Measurements from ENCODE around the gene GSTA3.

The GSTA3 gene

DNA sequence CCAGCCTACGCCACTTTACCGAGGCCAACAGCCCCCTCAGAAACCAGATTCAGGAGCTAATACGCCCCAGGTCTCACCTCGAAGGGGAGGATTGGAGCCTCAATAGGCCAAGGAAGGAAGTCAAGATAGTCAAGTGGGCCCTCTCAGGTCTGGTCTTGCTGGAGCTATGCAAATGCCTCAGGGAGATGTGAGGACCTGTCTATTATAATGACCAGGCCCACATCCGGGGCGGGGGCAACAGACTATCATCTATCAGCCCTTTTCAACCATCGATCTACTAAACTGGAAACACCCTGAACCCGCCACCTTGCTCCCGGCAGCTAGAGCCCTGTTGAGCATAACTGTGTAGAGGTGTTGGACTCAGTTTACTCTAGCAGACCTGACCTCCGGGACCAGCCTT lies 12.7 kb upstream of the GSTA3 start:
- no peak for TF ChIP-seq GATA3 (IDR thresholded peaks at IDR 0.05; ENCODE audit: low read depth, low read length)

GRCh38 chr6:52921743-52922142 lies 12.2 kb upstream of the GSTA3 start:
- TF ChIP-seq GATA3 (IDR thresholded peaks at IDR 0.05; ENCODE audit: low read depth, low read length), result no peak
- no peak for TF ChIP-seq GATA2 (IDR thresholded peaks at IDR 0.05; ENCODE audit: low read depth, low read length)

GRCh38 chr6:52914516-52914915 lies 5.0 kb upstream of the GSTA3 start:
- TF ChIP-seq GATA3 (IDR thresholded peaks at IDR 0.05; ENCODE audit: low read depth, low read length), result no peak
- no peak for TF ChIP-seq GATA2 (IDR thresholded peaks at IDR 0.05; ENCODE audit: low read depth, low read length)

- no peak for TF ChIP-seq GATA2 (IDR thresholded peaks at IDR 0.05; ENCODE audit: low read depth, low read length)
- TF ChIP-seq GATA3 (IDR thresholded peaks at IDR 0.05; ENCODE audit: low read depth, low read length), result no peak
Observed at GRCh38 chr6:52910091-52910490, 593 bp upstream of the GSTA3 start.

DNA sequence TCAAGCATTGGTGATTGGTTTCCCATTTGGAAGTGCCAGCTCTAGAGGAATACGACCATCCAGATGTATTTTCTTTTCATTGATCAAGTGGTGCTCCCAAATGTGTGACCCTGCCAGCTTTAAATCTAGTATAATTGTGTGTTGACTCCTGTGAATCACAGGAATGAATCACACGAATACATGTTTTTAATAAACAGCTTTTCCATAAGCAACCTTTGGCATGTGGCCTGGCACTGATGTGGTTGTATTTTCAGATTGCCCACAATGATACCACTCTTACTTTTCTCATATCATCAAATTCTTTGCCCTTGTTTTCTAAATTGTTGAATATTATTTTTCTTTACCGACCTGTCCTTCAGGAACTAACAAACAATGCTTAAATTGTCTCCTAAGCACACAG lies 367 bp downstream of the GSTA3 start:
- no peak for TF ChIP-seq GATA2 (IDR thresholded peaks at IDR 0.05; ENCODE audit: low read depth, low read length)
- TF ChIP-seq GATA3 (IDR thresholded peaks at IDR 0.05; ENCODE audit: low read depth, low read length), result no peak

DNA sequence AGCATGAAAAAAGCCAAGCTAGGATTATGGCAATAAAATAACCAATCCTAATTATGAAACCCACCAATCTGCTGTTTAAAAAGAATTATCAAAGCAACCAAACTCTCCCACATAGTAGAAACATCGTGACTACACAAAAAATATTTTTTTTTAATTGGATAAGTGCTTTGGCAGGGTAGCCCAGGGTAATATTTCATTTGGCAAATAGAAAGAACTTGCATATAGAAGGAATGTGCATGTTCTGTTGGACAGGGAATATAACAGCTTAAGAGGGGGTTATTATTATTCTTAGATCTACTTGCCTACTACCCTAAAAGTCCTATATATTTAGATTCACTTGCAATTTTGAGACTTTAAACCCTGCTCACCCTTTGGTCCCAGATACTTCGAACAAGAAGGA lies 972 bp downstream of the GSTA3 start:
- TF ChIP-seq GATA3 (IDR thresholded peaks at IDR 0.05; ENCODE audit: low read depth, low read length) (no peak), GATA2 (IDR thresholded peaks at IDR 0.05; ENCODE audit: low read depth, low read length) (no peak)

- TF ChIP-seq GATA2 (IDR thresholded peaks at IDR 0.05; ENCODE audit: low read depth, low read length) (no peak), GATA3 (IDR thresholded peaks at IDR 0.05; ENCODE audit: low read depth, low read length) (no peak)
Observed at GRCh38 chr6:52904562-52905279, 4.8 kb downstream of the GSTA3 start.

GRCh38 chr6:52900536-52900935 lies 9.0 kb downstream of the GSTA3 start:
- no peak for TF ChIP-seq GATA3 (IDR thresholded peaks at IDR 0.05; ENCODE audit: low read depth, low read length)
- no peak for TF ChIP-seq GATA2 (IDR thresholded peaks at IDR 0.05; ENCODE audit: low read depth, low read length)

- no peak for TF ChIP-seq GATA3 (IDR thresholded peaks at IDR 0.05; ENCODE audit: low read depth, low read length)
- TF ChIP-seq GATA2 (IDR thresholded peaks at IDR 0.05; ENCODE audit: low read depth, low read length), result no peak
Observed at GRCh38 chr6:52894285-52894684, 15.2 kb downstream of the GSTA3 start.

GRCh38 chr6:52893803-52894202 lies 15.7 kb downstream of the GSTA3 start:
- TF ChIP-seq GATA3 (IDR thresholded peaks at IDR 0.05; ENCODE audit: low read depth, low read length) (no peak), GATA2 (IDR thresholded peaks at IDR 0.05; ENCODE audit: low read depth, low read length) (no peak)

- TF ChIP-seq GATA3 (IDR thresholded peaks at IDR 0.05; ENCODE audit: low read depth, low read length) (no peak), GATA2 (IDR thresholded peaks at IDR 0.05; ENCODE audit: low read depth, low read length) (no peak)
Observed at GRCh38 chr6:52893221-52893620, 16.3 kb downstream of the GSTA3 start.

- no peak for TF ChIP-seq GATA2 (IDR thresholded peaks at IDR 0.05; ENCODE audit: low read depth, low read length)
- no peak for TF ChIP-seq GATA3 (IDR thresholded peaks at IDR 0.05; ENCODE audit: low read depth, low read length)
Observed at GRCh38 chr6:52890018-52890417, 19.5 kb downstream of the GSTA3 start.

GRCh38 chr6:52887910-52888524 lies 21.5 kb downstream of the GSTA3 start:
- no peak for TF ChIP-seq GATA2 (IDR thresholded peaks at IDR 0.05; ENCODE audit: low read depth, low read length)

- TF ChIP-seq GATA3 (IDR thresholded peaks at IDR 0.05; ENCODE audit: low read depth, low read length) (no peak), GATA2 (IDR thresholded peaks at IDR 0.05; ENCODE audit: low read depth, low read length) (no peak)
Observed at GRCh38 chr6:52881996-52882841, 27.3 kb downstream of the GSTA3 start.

GRCh38 chr6:52881662-52881995 lies 27.9 kb downstream of the GSTA3 start:
- TF ChIP-seq GATA2 (IDR thresholded peaks at IDR 0.05; ENCODE audit: low read depth, low read length) (no peak), GATA3 (IDR thresholded peaks at IDR 0.05; ENCODE audit: low read depth, low read length) (no peak)

Data from SH-SY5Y (cell line).